GM12891 (cell line): ENCODE results near the gene PCDH9.

Source experiments
- POLR2A ChIP-seq: IDR thresholded peaks from 2 replicates; pipeline ENCODE4 v1.6.1; 2011; ENCODE audit warnings: low read depth, low read length, control low read depth
- POLR2AphosphoS5 ChIP-seq: IDR thresholded peaks from 2 replicates; pipeline ENCODE4 v1.6.1; 2011; ENCODE audit warnings: low read depth, low read length, control low read depth
- TAF1 ChIP-seq: IDR thresholded peaks from 2 replicates; pipeline ENCODE4 v1.6.1; 2011; ENCODE audit warnings: low read depth, low read length, control low read depth

DNA sequence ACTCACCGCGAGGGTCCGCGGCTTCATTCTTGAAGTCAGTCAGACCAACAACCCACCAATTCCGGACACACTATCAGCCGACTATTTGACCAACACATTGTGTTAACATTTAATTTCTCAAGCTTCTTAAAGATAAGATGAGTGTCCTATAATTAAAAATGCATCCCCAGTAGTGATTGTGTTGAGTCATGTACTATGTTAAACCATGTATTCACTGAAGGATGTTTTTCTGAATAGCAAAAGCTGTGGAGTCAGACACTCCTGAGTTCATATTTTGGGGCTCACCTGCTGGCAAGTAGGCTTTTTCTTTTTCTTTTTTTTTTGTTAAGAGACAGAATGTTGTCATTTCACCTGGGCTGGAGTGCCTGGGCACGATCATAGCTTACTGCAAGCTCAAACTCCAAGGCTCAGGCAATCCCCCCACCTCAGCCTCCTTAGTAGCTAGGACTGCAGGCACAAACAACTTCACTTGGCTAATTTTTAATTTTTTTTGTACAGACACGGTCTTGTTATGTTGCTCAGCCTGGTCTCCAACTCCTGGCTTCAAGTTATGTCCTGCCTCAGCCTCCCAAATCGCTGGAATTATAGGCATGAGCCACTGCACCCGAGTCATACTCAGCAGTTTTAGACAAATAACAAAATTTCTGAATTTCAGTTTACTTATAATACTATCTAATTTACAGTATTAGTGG is 606.9 kb downstream of the PCDH9 start:
- TF ChIP-seq POLR2A (no peak), POLR2AphosphoS5 (no peak), TAF1 (no peak)
